ENCODE measurements around the gene COG5.
"Not testable (repeated sequence)": the region's sequence is repeated elsewhere in the genome, so short reads cannot be mapped to it uniquely, and the experiment has no call there.

Gene COG5

DNA sequence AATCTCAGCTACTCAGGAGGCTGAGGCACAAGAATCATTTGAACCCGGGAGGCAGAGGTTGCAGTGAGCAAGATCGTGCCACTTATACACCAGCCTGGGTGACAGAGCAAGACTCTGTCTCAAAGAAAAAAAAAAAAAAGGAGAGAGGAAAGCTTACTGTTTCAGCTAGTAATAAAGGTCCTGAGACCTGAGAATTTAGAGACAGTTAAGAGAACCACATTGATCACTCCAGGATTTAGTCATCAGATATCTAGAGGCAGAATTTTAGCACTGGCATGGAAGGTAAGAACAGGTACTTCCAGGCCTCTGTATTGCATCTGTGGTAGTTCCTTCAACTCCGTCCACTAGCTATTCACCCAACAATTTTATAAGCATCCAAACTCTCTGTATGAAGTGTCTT, 7.8 kb downstream of the COG5 start:
- no peak overlapping the region for H3K4me3 ChIP-seq (ENCODE audit: insufficient read depth, low read depth, low read length)
- no peak overlapping the region for H3K27ac ChIP-seq (ENCODE audit: insufficient read depth, low read depth, low read length, poor library complexity, severe bottlenecking)
- no peaks in the 10 kb centered on the region for H3K36me3 ChIP-seq (ENCODE audit: control insufficient read depth, insufficient read depth, low read length)
- H3K4me1 ChIP-seq (ENCODE audit: control insufficient read depth, insufficient read depth, low read length): no peaks in the 10 kb centered on the region
- 91 to 92% methylated on average over 2 to 3 of the region's 3 CpGs for WGBS, 2 experiments
- H3K27me3 ChIP-seq (ENCODE audit: control insufficient read depth, insufficient read depth, low read length, poor library complexity, severe bottlenecking): no peaks in the 10 kb centered on the region
- no peaks in the 10 kb centered on the region for H3K9me3 ChIP-seq (ENCODE audit: control insufficient read depth, low read length)

DNA sequence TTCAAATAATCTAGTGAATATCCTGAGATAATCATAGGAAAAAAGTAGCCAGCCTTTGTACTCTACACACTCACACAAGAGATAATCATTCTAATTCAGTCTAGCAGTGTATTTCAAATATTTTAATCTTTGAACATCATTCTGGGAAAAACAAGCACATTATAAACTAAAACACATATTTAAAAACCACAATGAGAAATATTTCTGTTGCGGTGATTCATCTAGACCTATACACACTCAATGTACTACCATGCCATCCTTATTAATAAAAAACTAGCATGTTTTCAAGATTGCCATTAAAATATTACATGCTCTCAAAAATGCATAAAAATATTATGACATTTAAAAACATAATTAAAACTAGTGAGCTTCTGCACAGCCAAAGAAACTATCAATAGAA, 11.8 kb downstream of the COG5 start:
- Histone ChIP-seq H3K4me1 (ENCODE audit: control insufficient read depth, insufficient read depth, low read length) (no peaks in the 10 kb centered on the region), H3K27ac (ENCODE audit: insufficient read depth, low read depth, low read length, poor library complexity, severe bottlenecking) (no peak overlapping the region), H3K36me3 (ENCODE audit: control insufficient read depth, insufficient read depth, low read length) (no peaks in the 10 kb centered on the region), H3K27me3 (ENCODE audit: control insufficient read depth, insufficient read depth, low read length, poor library complexity, severe bottlenecking) (no peaks in the 10 kb centered on the region), H3K4me3 (ENCODE audit: insufficient read depth, low read depth, low read length) (no peak overlapping the region), H3K9me3 (ENCODE audit: control insufficient read depth, low read length) (no peaks in the 10 kb centered on the region)
- WGBS, 2 experiments: 85 to 95% methylated on average over 1 of the region's 1 CpG

DNA sequence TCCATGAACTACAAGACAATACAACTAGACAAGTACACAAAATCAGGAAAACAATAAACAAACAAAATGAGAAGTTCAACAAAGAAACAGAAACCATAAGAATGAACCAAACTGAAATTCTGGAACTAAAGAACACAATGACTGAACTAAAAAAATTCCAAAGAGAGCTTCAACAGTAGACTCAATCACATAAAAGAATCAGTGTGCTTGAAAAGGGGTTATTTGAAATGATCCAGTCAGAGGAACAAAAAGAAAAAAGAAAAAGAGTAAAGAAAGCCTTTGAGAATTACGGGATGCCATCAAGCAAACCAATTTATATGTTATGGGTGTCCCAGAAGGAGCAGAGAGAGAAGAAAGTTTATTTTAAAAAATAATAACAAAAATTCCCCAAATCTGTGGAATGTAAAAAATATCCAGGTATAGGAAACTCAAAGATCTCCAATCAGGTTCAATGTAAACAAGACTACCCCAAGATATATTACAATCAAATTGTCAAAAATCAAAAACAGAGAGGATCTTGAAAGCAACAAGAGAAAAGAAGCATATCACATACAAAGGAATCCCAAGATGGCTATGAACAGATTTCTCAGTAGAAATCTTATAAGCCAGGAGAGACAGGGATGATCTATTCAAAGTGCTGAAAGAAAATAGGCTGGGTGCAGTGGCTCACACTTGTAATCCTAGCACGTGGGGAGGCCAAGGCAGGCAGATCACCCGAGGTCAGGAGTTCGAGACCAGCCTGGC, 18.7 kb downstream of the COG5 start:
- no peaks in the 10 kb centered on the region for H3K9me3 ChIP-seq (ENCODE audit: control insufficient read depth, low read length)
- H3K27me3 ChIP-seq (ENCODE audit: control insufficient read depth, insufficient read depth, low read length, poor library complexity, severe bottlenecking): no peaks in the 10 kb centered on the region
- H3K4me1 ChIP-seq (ENCODE audit: control insufficient read depth, insufficient read depth, low read length): no peaks in the 10 kb centered on the region
- peaks cover 17% of the 10 kb centered on the region for H3K36me3 ChIP-seq (ENCODE audit: control insufficient read depth, insufficient read depth, low read length)
- 89 to 97% methylated on average over 3 to 4 of the region's 4 CpGs for WGBS, 2 experiments
- H3K27ac ChIP-seq (ENCODE audit: insufficient read depth, low read depth, low read length, poor library complexity, severe bottlenecking): no peak overlapping the region
- H3K4me3 ChIP-seq (ENCODE audit: insufficient read depth, low read depth, low read length): no peak overlapping the region

DNA sequence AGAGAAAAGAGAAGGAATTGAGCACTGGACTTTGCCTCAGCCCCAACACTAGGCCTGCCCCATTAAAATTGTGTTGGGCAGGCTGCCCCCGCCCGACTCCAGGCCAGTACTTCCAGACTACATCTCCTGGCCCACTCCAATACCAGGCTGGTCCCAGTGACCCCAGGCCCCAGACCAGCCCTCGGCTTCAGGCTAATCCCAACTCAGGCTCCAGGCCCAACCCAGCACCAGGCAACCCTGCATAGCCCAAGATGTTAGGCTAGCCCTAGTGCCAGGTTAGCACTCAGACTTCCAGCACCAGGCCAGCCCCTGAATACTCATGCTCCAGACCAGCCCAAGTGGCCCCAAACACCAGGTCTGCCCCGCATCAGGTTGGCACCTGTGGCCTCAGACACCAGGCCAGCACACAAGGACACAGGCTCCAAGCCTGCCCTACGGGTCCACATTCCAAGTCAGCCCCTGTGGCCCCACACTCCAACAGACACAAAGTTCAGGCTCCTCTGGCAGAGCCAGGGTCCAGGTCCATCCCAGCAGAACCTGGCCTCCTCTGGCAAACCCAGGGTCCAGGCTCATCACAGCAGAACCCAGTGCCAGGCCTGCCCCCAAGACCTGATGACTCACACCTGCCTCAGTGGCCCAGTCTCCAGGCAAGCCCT, 20.3 kb downstream of the COG5 start:
- no peak overlapping the region for H3K4me3 ChIP-seq (ENCODE audit: insufficient read depth, low read depth, low read length)
- WGBS, 2 experiments: 83 to 91% methylated on average over 5 of the region's 5 CpGs
- peaks cover 17% of the 10 kb centered on the region for H3K36me3 ChIP-seq (ENCODE audit: control insufficient read depth, insufficient read depth, low read length)
- no peaks in the 10 kb centered on the region for H3K4me1 ChIP-seq (ENCODE audit: control insufficient read depth, insufficient read depth, low read length)
- H3K27ac ChIP-seq (ENCODE audit: insufficient read depth, low read depth, low read length, poor library complexity, severe bottlenecking): no peak overlapping the region
- no peaks in the 10 kb centered on the region for H3K27me3 ChIP-seq (ENCODE audit: control insufficient read depth, insufficient read depth, low read length, poor library complexity, severe bottlenecking)
- H3K9me3 ChIP-seq (ENCODE audit: control insufficient read depth, low read length): no peaks in the 10 kb centered on the region

DNA sequence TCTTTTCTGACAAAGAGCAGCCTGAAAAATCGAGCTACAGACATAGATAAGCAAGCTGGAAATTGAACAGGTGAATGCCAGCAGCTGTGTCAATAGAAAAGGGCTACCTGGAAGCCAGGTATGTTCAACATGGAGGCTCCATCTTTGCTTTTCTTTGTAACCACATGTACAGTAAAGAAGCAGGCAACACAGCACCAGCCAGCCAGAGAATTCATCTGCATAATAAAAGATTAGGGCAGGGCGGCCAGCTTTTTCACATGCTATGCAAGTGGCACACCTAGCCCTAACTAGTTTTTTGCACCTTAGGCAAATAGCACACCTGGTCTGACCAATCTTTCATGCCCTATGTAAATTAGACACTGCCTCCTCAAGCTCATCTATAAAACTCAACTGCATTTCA, 25.7 kb downstream of the COG5 start:
- H3K27me3 ChIP-seq (ENCODE audit: control insufficient read depth, insufficient read depth, low read length, poor library complexity, severe bottlenecking): no peaks in the 10 kb centered on the region
- H3K4me3 ChIP-seq (ENCODE audit: insufficient read depth, low read depth, low read length): no peak overlapping the region
- H3K36me3 ChIP-seq (ENCODE audit: control insufficient read depth, insufficient read depth, low read length): no peaks in the 10 kb centered on the region
- H3K4me1 ChIP-seq (ENCODE audit: control insufficient read depth, insufficient read depth, low read length): no peaks in the 10 kb centered on the region
- H3K9me3 ChIP-seq (ENCODE audit: control insufficient read depth, low read length): no peaks in the 10 kb centered on the region
- H3K27ac ChIP-seq (ENCODE audit: insufficient read depth, low read depth, low read length, poor library complexity, severe bottlenecking): no peak overlapping the region
- WGBS, 2 experiments: 79 to 92% methylated on average over 2 of the region's 2 CpGs

DNA sequence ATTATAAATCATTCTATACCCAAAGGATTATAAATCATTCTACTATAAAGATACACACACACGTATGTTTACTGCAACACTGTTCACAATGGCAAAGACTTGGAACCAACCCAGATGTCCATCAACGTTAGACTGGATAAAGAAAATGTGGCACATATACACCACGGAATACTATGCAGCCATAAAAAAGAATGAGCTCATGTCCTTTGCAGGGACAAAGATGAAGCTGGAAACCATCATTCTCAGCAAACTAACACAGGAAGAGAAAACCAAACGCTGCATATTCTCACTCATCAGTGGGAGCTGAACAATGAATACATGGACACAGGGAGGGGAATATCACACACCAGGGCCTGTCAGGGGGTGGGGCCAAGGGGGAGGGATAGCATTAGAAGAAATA, 26.5 kb downstream of the COG5 start:
- not testable (repeated sequence) for H3K9me3 ChIP-seq (ENCODE audit: control insufficient read depth, low read length); H3K4me3 ChIP-seq (ENCODE audit: insufficient read depth, low read depth, low read length); H3K4me1 ChIP-seq (ENCODE audit: control insufficient read depth, insufficient read depth, low read length); H3K27me3 ChIP-seq (ENCODE audit: control insufficient read depth, insufficient read depth, low read length, poor library complexity, severe bottlenecking); H3K36me3 ChIP-seq (ENCODE audit: control insufficient read depth, insufficient read depth, low read length); H3K27ac ChIP-seq (ENCODE audit: insufficient read depth, low read depth, low read length, poor library complexity, severe bottlenecking)
- WGBS, 2 experiments: 93 to 96% methylated on average over 4 of the region's 4 CpGs

DNA sequence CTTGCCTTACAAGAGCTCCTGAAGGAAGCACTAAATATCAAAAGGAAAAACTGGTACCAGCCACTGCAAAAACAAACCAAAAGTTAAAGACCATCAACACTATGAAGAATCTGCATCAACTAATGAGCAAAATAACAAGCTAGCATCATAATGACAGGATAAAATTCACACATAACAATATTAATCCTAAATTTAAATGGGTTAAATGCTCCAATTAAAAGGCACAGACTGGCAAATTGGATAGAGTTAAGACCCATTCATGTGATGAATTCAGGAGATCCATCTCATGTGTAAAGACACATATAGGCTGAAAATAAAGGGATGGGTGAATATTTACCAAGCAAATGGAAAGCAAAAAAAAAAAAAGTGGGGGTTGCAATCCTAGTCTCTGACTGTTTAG, 29.6 kb downstream of the COG5 start:
- H3K4me1 ChIP-seq (ENCODE audit: control insufficient read depth, insufficient read depth, low read length): no peaks in the 10 kb centered on the region
- no peaks in the 10 kb centered on the region for H3K9me3 ChIP-seq (ENCODE audit: control insufficient read depth, low read length)
- H3K4me3 ChIP-seq (ENCODE audit: insufficient read depth, low read depth, low read length): no peak overlapping the region
- no peak overlapping the region for H3K27ac ChIP-seq (ENCODE audit: insufficient read depth, low read depth, low read length, poor library complexity, severe bottlenecking)
- no peaks in the 10 kb centered on the region for H3K36me3 ChIP-seq (ENCODE audit: control insufficient read depth, insufficient read depth, low read length)
- H3K27me3 ChIP-seq (ENCODE audit: control insufficient read depth, insufficient read depth, low read length, poor library complexity, severe bottlenecking): no peaks in the 10 kb centered on the region

DNA sequence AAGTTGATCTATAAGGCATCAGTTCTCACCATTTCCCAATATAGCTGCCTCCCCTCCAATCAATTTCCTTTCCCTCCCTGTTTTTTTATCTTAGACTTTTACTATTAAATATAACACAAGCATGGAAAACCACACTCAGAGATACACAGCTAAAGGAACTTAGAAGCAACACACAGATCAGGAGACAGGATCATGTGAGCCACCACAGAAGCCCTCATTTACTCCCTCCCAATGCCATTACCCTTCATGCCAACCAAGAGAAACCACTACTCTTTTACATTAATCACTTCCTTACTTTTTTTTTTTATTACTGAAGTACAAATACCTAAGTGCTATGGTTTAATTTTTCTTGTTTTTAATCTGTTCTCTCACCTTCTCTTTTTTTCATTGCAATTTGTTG, 33.0 kb downstream of the COG5 start:
- no peaks in the 10 kb centered on the region for H3K9me3 ChIP-seq (ENCODE audit: control insufficient read depth, low read length)
- no peak overlapping the region for H3K27ac ChIP-seq (ENCODE audit: insufficient read depth, low read depth, low read length, poor library complexity, severe bottlenecking)
- H3K4me3 ChIP-seq (ENCODE audit: insufficient read depth, low read depth, low read length): no peak overlapping the region
- H3K27me3 ChIP-seq (ENCODE audit: control insufficient read depth, insufficient read depth, low read length, poor library complexity, severe bottlenecking): no peaks in the 10 kb centered on the region
- no peaks in the 10 kb centered on the region for H3K4me1 ChIP-seq (ENCODE audit: control insufficient read depth, insufficient read depth, low read length)
- no peaks in the 10 kb centered on the region for H3K36me3 ChIP-seq (ENCODE audit: control insufficient read depth, insufficient read depth, low read length)

DNA sequence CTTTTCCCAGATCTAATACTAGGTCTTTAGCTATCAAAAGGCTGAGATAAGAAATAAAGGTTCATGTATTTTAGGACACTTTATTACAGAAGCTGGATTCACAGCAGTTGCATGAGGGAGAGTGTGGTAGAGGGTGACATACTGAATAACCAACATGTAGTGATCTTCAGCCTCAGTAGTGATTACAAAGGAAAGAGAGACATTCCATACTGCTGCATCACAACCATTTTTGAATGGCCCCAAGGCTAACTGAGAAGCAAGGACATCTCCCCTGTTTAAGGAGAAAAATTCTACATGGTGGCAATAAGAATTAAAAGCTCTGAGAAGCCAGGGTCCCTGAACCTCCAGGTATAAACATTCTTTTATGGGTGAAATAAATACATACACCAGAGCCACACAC, 35.3 kb downstream of the COG5 start:
- Histone ChIP-seq H3K27me3 (ENCODE audit: control insufficient read depth, insufficient read depth, low read length, poor library complexity, severe bottlenecking) (no peaks in the 10 kb centered on the region), H3K27ac (ENCODE audit: insufficient read depth, low read depth, low read length, poor library complexity, severe bottlenecking) (no peak overlapping the region), H3K4me1 (ENCODE audit: control insufficient read depth, insufficient read depth, low read length) (no peaks in the 10 kb centered on the region), H3K36me3 (ENCODE audit: control insufficient read depth, insufficient read depth, low read length) (peaks cover 4% of the 10 kb centered on the region), H3K4me3 (ENCODE audit: insufficient read depth, low read depth, low read length) (no peak overlapping the region), H3K9me3 (ENCODE audit: control insufficient read depth, low read length) (no peaks in the 10 kb centered on the region)

DNA sequence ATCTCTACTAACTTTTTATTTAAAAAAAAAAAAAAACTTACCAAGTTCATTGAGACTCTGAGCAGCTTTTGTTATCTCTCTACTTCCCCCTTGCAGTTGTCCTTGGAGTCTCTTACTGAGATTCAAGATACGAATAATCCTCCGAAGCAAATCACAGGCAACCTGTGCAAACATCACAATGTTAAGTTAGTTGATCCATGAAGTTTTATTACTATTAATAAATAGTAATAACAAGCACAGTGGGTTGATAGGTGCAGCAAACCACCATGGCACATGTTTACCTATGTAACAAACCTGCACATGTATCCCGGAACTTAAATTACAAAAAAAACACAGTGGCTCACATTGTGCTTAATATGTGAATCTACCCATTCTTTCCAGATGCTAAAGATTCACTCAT, 36.5 kb downstream of the COG5 start:
- no peak overlapping the region for H3K4me3 ChIP-seq (ENCODE audit: insufficient read depth, low read depth, low read length)
- H3K36me3 ChIP-seq (ENCODE audit: control insufficient read depth, insufficient read depth, low read length): peaks cover 4% of the 10 kb centered on the region
- no peaks in the 10 kb centered on the region for H3K9me3 ChIP-seq (ENCODE audit: control insufficient read depth, low read length)
- no peaks in the 10 kb centered on the region for H3K27me3 ChIP-seq (ENCODE audit: control insufficient read depth, insufficient read depth, low read length, poor library complexity, severe bottlenecking)
- no peak overlapping the region for H3K27ac ChIP-seq (ENCODE audit: insufficient read depth, low read depth, low read length, poor library complexity, severe bottlenecking)
- WGBS, 2 experiments: 96 to 98% methylated on average over 2 to 3 of the region's 3 CpGs
- H3K4me1 ChIP-seq (ENCODE audit: control insufficient read depth, insufficient read depth, low read length): no peaks in the 10 kb centered on the region
